HG03558 (cell line): ENCODE data around the gene SNED1.

Source experiments
- ATAC-seq: cut with Tn5 transposase; IDR thresholded peaks from one replicate; pipeline ENCODE4 v1.9.1; 2021; ENCODE audit warnings: moderate number of reproducible peaks; ENCODE audit not compliant: unreplicated experiment; ENCODE audit errors: extremely low read depth

SNED1 gene

DNA sequence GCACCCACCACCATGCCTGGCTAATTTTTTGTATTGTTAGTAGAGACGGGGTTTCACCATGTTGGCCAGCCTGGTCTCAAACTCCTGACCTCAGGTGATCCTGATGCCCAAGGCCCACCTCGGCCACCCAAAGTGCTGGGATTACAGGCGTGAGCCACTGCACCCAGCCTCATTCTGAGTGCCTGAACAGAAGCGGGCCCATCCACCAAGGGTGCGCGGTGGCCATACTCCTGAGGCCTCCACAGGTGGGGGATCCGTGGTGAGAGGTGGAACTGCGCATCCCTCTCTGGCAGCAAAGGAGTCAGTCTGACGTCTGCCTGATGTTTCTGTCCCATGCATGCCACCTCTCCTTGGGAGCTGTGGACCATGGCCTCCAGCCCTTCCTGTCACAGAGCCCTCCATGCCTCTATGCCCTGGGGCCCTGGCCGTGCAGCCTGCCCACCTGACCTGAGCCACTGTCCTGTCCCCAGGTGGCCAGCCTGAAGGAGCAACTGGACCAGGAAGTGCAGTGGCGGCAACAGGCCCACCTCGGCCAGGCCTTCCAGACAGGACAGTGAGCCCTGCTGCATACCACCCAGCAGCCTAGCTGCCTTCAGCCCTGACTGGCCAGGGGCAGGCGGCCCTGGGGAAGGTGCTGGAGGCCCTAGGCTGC is 7.6 kb upstream of the SNED1 start:
- no peak for ATAC-seq

DNA sequence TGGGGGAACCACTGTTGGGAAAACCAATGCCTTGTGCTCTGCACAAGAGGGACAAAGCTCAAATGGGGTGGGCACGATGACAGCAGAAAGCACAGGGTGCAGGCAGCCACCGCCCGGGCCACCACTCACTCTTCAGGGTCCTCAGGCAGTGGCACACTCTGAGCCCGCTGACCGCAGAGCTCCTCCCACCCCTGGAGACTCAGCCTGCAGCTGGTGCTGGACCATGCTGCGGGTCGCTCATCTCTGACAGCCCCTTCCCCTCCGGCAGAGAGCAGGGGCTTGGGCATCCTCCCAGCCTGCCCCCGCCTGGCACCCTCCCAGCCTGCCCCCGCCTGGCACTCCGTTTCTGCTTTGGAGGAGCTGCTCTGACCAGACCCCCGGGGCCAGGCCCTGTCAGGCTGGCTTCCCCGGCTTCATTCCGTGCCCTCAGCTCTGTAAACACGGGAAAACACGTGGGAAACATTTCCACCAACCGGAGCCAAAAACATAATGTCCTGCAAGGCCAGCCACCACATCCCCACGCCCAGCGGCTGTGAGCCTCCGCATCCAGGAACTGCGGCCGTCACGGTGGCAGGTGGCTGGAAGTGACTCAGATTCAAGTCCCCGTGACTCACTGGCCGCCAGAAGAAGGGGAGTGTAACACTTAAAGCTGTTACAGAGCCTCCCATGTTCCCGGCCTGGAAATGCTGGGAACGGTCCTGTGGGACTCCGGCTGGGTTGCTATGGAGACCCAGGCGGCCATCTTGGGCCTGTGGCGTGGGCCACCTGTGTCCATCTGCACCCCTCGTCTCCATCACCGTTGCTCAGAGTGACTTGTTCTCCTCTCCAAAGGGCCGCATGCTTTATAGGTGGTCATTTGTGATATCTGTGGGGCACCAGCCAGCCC is 6.8 kb upstream of the SNED1 start:
- no peak for ATAC-seq

DNA sequence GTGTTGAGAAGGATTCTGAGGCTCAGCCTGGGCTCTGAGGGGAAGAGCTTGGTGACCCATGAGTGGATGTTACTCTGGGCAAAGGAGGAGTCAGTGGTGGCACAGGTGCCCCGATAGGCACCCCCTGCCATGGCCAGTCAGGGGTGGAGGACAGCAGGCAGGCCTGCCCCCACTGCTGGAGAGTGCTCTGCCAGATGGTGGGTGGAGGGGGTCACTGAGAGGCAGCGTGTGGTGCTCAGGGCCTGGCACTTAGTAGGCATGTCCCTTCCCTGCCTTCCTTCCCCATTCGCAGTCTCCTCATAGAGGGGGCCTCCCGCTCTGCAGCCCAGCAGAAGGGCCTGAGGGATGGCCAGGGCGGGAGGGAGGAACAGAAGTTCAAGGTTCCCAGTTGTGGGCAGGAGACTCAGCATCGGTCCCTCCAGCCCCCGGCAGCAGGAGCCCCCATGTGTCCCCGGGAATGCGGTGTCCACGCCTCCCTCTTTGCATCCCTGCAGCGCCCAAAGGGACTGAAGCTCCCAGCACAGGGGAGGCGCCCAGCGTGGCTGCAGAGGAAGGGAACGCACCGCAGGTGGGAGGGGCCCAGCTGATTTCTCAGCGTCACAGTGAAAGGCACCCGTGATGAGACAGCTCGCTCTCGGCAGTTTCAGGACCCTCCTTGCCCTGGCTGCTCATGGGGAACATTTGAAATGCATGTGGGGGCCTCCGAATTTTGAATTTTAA is 5.7 kb upstream of the SNED1 start:
- no peak for ATAC-seq

DNA sequence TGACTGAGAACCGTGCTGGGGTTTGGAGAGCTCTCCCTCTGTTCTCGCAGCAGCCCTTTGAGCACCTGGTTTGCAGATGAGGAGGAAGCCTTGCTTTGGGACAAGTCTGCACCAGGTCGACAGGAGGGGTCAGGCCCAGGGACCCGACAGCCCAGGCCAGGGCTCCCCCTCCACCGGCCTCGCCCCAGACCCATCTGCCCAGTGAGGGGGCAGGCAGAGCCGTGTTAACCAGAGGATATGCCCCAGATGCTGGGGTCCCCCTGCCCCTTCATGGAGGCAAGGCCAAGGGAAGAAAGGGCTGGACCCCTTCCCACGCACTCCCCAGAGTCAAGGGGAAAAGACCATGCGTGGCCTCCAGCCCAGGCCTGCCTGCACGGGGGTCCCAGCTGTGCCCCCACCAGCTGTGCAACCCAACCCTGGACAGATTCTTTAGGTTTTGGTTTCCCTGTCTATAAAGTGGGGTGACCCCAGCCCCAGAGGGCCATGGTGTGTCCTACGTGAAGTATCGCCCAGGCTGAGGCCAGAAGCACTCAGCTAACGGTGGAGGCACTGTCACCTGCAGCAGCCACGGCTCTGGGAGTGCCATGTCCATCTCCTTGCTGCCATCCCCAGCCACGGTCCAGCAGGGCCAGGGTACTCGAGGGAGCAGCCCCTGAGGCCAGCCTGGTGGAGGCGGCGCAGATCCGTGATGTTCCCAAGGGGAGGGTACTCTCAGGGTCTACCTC is 4.8 kb upstream of the SNED1 start:
- no peak for ATAC-seq

DNA sequence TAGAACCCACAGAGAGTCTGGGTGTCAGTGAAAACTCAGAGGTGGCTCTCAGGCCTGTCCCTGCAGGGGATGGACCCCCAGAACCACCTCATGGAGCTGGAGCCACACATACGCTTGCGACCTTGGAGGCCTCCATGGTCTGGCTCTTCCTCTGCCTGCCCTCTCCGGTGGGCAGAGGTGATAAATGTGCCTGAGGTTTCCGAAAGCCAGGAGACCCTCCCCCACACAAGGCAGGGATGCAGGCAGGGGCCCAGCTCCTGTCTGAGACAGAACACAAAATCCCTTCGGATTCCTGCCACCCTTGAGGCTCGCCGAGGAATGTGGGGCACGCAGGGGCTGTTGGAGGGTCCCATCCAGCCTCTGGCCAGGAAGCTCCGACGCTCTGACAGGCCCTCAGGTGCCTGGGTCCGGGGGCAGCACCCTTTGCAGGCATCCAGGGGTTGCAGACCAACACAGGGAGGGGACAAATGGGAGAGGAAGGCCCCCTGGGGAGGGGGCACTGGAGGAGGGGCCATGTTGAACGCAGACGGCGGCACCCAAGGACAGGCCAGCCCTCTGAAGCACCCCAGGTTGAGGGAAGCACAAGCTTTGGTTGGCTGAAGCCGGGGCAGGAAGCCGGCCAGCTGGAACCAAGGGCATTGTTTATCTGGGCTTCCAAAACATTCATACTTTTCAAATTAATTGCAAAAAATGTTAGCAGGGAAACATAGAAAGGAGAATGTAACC is 4.1 kb upstream of the SNED1 start:
- no peak for ATAC-seq

DNA sequence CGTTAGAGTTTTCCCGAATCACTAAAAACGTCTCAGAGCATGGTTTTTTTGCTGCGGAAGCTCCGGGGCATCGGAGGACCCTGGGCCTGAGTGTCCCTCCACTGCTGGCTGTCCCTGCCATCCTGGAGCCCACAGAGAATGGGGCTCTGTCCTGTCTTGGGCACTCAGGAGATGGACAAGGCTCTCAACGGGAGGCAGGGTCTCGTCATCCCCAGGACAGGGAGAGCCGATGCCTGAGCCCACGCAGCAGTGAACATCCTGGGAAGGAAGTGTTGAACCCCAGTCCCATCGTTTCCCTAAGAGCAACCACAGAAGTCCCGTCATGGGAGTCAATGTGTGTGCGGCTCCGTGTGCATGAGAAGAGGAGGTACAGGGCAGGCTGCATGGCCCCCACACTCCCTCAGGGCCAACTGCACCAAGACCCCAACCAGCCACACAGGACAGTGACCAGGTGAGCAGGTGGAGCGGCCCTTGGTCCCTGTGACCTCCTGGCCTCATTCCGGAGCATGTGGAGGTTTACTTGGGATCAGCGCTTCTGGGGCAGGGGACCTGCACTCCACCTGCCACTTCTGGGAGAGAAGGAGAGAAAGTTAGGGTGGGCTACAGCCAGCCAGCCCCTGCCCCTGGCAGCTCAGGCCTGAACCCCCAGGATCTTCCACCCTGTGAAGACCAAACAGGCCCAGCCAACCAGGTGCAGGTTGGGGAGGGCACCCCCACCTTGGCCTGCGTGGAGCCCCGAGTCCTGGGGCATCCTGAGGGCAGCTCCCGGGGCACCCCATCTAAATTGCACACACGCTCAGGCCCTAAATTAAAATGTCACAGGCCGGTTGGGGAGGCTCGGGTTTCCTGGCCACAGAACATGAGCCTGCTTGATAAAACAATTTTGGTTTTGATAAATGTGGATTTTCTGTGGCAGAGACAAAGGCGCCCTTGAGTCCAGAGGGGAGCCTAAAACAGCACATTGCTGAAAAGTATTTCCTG is 3.1 kb upstream of the SNED1 start:
- no peak for ATAC-seq

DNA sequence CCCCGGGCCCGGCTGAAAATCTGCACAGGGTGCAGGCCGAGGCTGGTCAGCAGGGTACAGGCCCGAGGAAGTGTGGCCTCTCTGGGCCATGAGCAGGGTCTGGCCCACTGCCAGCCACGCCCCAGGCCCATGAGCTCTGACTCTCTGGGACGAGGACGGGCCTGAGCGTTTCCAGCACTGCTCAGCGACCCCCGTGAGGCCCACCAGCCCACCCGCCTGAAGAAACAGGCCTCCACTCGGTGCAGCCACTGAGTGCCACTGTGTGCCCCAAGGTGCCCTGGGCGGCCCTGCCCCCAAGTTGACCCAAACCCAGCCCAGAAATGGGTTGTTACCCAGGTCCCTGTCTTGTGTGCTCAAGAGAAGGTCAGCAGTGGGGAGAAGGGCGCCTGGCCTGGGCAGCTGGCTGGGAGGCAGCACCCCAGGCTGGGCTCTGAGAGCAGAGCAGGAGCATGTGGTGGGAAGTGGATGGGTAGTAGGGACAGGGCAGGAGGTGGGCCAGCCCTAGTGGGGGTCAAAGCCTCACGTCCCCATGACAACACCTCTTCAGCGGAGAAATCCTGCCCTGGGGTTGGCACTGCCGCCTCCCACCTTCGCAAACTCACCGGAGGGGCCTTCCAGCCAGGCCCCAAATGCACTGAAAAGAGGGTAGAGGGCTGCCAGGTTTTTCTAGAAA is 2.1 kb upstream of the SNED1 start:
- no peak for ATAC-seq

DNA sequence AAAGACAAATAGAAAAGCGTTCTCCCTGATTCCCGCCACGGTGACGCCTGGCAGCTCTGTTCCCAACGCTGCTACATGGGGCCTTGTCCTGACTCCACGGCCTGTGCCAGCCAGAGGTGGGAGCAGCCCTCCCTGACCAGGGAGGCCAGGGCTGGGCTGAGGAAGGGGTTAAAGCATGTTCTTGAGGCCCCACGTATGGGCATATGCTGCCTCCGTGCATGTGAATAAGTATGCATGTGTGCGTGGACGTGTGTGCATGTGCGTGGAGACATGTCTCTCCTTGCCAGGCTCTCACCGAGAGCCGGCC is 1.6 kb upstream of the SNED1 start:
- no peak for ATAC-seq

DNA sequence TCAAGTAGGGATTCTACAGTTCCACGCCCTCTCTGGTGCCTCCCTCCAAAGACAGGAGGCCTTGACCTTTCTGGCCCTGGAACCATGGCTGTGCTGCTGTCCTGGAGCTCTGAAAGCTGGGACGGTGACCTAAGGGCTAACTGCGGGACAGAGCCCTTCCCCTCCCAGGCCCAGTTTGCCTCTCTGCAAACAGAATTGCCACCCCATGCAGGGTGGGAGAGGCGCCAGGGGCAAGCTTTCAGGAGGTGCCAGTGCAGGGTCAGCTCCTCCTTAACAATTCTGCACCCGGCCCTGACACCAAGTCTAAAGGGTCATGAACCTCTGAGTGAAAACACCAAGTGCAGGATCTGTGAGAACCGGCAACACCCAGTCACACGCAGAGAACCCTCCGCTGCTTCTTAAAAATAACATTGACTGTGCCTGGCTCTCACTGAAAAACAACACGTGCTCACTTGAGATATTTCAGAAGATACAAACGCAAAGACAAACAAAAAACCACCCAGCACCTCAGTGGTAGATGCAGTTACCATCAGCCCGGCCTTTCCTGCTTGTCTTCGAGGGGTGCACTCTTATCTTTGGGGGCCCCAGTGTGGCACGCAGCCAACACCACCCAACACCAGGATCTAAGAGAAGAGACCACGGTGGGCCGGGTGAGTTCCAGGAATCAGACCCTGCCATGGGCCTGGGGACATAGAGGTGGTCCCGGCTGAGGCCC is 1.1 kb upstream of the SNED1 start:
- no peak for ATAC-seq

DNA sequence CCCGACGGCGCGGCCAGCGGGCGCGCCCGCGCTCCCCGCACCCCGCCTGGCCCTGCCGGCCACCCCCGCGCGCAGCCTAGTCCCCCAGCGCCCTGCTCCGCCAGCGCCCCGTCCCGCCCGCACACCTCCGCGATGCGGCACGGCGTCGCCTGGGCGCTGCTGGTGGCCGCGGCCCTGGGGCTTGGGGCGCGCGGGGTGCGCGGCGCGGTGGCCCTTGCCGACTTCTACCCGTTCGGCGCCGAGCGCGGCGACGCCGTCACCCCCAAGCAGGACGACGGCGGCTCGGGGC is 232 bp downstream of the SNED1 start:
- no peak for ATAC-seq

DNA sequence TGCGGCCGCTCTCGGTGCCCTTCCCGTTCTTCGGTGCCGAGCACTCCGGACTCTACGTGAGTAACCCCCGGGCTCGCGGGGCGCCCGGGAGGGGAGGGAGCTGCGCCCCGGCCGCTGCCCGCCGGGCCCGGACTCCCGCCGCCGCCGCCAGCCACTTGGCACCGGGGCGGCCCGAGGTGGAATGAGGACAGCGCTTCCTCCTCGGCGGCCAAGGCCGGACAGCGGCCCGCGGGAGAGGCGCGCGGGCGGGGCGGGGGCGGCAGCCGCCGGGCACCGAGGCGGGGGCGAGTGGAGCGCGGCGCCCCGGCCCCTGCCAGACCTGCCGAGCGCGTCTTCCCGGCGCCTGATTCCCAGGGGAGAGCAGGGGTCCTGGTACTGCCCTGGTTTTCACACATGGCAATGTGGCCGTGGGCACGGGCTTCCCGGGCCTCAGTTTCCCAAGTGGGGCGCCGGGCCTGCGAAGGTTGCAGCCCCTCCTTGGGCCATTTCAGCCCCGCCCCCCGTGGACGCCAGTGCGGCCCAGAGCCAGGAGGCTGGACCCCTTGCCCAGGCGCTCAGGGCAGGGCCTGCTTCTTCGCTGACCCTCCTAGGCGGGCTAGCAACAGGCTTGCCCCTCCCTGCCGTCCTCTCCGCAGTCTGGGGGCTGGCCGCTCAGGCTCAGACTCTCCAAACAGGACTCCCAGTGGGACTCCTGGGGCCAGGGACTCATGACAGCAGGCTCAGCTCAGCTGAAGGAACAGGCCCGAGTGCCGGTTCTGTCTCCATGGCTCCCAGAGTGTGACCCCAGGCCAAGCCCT is 775 bp downstream of the SNED1 start:
- no peak for ATAC-seq

DNA sequence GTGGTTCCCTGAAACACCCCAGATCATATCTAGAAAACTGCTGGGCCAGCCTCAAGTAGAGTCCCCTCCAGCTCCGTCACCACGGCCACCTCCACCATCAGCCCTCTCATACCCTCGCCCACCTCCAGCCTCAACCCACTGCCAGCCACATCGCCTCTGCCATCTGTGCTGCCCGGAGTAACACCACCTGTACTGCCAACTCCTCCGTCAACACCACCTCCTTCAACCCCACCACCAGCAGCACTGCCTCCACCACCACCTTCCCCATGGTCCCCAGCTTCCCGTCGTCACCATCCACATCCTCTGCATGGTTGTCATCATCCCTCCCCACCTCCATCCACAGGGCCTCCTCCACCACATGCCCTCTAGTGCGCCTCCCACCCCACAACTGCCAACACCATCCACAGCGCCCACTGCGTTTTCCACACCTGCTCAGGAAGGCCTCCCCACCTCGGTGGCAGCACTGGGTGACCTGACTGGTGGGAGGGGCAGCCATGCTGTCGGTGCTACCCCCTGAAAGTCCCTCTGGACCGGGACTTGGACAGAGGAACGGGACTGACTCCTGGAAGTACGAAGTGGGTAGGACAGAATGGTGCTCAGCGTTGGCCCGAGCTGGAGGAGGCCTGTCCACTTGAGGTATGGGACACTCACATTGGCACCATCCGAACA is 1.6 kb downstream of the SNED1 start:
- ATAC-seq, result no peak

DNA sequence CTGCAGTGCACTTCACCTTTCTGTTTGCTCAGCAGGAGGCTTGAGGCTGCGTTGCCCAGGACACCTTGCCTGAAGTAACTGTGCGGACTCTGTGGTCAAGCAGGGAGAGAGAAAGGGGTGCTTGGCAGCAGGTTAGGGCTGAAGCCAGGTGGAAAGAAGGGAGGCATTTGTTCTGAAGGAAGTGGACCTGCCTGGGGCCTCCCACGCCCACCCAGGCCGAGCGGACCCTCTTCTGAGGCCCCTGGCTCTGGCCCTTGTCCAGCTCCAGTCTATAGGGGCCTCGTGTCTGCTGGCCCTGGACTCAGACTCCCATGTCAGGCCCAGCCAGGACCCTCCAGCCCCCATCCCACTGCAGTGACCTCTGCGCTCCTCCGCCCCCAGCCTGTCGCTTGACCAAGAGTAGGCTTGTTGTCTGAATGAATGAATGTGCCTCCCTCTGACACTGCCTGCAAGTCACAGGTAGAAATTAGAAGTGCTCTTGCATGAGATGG is 2.5 kb downstream of the SNED1 start:
- ATAC-seq, result no peak

DNA sequence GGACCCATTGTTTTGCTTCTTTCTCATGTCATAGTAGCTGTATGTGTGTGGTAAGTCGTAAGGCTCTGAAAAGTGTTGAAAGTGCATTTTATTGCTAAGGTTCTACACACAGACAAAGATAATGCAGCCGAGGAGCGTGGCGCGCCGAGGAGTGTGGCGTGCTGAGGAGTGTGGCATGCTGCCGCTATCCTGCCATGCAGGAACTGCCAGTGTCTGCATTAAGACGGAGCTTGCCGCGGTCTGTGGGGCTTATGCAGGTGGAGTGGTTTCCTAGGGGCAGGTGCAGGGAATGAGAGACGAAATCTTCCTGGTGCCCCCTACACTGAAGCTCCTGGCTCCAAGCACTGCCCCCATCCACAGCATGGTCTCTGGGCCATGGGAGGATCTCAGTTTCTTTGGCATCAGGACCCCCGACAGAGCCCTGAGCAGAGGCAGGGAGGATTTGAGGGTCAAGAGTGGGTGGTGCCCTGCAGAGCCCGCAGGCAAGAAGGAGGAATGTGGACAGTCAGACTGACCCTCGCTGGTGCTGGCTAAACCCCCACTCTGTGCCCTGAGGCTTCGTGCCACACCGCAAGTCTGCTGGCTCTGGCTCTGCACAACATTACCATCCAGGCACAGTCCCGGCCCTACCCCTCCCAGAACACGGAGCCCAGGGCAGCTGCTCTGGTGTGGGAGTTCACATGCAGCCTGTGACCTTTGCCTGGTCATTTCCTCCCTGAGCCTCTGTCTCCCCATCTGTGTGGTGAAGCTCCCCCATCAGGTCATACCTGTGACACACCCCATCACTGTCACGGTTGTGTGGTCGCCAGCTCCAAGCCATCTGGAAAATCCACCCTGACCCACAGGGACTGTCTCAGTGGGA is 3.2 kb downstream of the SNED1 start:
- no peak for ATAC-seq

DNA sequence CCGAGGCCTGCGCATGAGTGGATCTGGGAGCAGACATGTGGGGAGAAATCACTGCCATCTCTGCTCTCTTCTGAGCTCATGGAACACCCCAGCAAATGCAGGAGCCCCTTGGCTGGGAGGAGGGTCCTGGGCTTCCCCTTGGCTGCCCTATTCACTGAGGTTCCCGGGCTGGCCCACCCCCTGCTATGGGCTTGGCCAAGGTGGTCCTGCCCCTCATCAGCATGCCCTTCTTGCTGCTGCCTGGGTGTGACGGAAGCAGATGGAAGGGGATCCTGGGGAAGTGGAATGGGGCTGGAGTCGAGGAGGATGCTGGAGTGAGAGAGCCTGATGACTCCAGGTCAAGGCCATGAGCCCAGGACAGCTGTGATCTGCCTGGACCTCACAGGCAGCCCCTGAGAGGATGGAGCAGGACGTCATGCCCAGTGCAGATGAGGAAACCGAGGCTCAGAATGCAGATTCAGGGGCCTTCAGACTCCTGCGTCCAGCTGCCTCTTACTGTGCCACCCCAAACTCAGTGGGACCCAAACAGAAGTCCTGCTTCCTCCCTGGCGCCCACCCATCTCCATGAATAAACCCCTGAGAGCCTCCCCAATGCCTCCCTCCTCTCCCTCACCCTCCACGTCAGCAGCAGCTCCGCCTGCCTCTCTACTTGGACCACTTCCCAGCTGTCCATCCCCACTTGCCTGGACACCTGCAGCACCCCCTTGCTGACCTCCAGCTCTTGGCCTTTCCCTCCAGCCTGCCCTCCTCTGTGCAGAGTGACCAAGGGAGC is 4.0 kb downstream of the SNED1 start:
- no peak for ATAC-seq
